Upper lobe of left lung (tissue), 6 donors: ENCODE measurements around the gene NDUFA13. TPM values are rescaled to one million over a fixed set of nuclear protein-coding genes. Genes with fewer than 3 reads are reported as not detected.
A peak's percentile ranks its signal among the peaks of the same experiment; 100 is the strongest.

Source experiments
- ATAC-seq, 2 donors: fragments of 200-7000 bp; cut with Tn5 transposase; one replicate each; pipeline ENCODE4 v1.9.1; 2022; ENCODE audit warnings: mild to moderate bottlenecking in 2 of 2, moderate library complexity in 2 of 2; ENCODE audit not compliant: low FRiP score in 2 of 2
- DNase-seq, 2 donors: peaks; one replicate each; pipeline ENCODE4 v3.0.0-alpha.2; 2019 to 2020
- H3K27ac ChIP-seq, 4 donors: fragments of 200-600 bp; sonication (generic); one replicate each; pipeline ENCODE4 v1.5.1; 2016 to 2019
- H3K27me3 ChIP-seq, 4 donors: fragments of 200-600 bp; sonication (generic); one replicate each; pipeline ENCODE4 v1.5.1; 2017 to 2019
- H3K36me3 ChIP-seq, 4 donors: fragments of 200-600 bp; sonication (generic); one replicate each; pipeline ENCODE4 v1.5.1; 2016 to 2019
- H3K4me1 ChIP-seq, 4 donors: fragments of 200-600 bp; sonication (generic); one replicate each; pipeline ENCODE4 v1.5.1; 2018 to 2019
- H3K4me3 ChIP-seq, 4 donors: fragments of 200-600 bp; sonication (generic); one replicate each; pipeline ENCODE4 v1.5.1; 2017 to 2019; ENCODE audit warnings: mild to moderate bottlenecking in 2 of 4, moderate library complexity in 1 of 4
- H3K9me3 ChIP-seq, 4 donors: fragments of 200-600 bp; sonication (generic); one replicate each; pipeline ENCODE4 v1.5.1; 2018 to 2019
- CTCF ChIP-seq, 6 experiments: fragments of 450-650 bp in 4 of 6; fragments of 200-600 bp in 2 of 6; sonication (generic) in 2 of 6; IDR thresholded peaks; one replicate each; pipeline ENCODE4 v1.5.1; 2016 to 2019; ENCODE audit warnings: antibody characterized with exemption in 6 of 6
- EP300 ChIP-seq, 4 donors: sonication (generic); formaldehyde crosslinking; IDR thresholded peaks; one replicate each; pipeline ENCODE4 v1.5.1; 2017; ENCODE audit warnings: antibody characterized with exemption in 4 of 4, control low read depth in 2 of 4
- POLR2A ChIP-seq, 4 donors: fragments of 450-650 bp; IDR thresholded peaks; one replicate each; pipeline ENCODE4 v1.5.1; 2016 to 2017; ENCODE audit warnings: antibody characterized with exemption in 4 of 4, mild to moderate bottlenecking in 2 of 4
- POLR2AphosphoS5 ChIP-seq, 2 donors: sonication (generic); formaldehyde crosslinking; IDR thresholded peaks; one replicate each; pipeline ENCODE4 v1.5.1; 2017; ENCODE audit warnings: antibody characterized with exemption in 2 of 2
- WGBS, 2 donors: methylation state at CpG; one replicate each; pipeline ENCODE4 v1.1.5; 2017 to 2018; 5-methylcytosine and 5-hydroxymethylcytosine counted together
- total RNA-seq, 6 donors: library from RNA; depleted of rRNA in 4 of 6; stranded (reverse); fragments of >200 nt in 4 of 6; gene quantifications; one replicate each; pipeline versions ENCODE4 v1.1.0 to v1.2.1, GENCODE V29; 2016 to 2021
- donor health status: DM: no; HTN: no; CAD: no; lungs with moderate emphysema.
- donor health status: DM: no; HTN: yes; CAD: no; lungs with severe emphysema.

Gene NDUFA13
- total RNA-seq, 6 donors from 2014 or later: 24.3 to 305 (median 112) TPM

- Histone ChIP-seq H3K4me1 (no peaks in the 10 kb centered on the region), H3K9me3 (no peaks in the 10 kb centered on the region), H3K36me3 (peaks cover 30 to 73% (median 60%) of the 10 kb centered on the region in 4 donors), H3K4me3 (no peak overlapping the region), H3K27ac (no peak overlapping the region), H3K27me3 (no peaks in the 10 kb centered on the region)
- TF ChIP-seq POLR2A (IDR thresholded peaks at IDR 0.05) (no peak), CTCF (IDR thresholded peaks at IDR 0.05) (no peak), EP300 (IDR thresholded peaks at IDR 0.05) (no peak), POLR2AphosphoS5 (IDR thresholded peaks at IDR 0.05) (no peak)
- DNase-seq (peak in 1 of 2 donors; percentile 81), ATAC-seq (no peak)
- 94 to 96% methylated on average over 22 to 27 of the region's 27 CpGs for WGBS, 2 donors
These were observed 10.2 kb upstream of the NDUFA13 start for GRCh38 chr19:19505669-19506326.

GRCh38 chr19:19506592-19506991, 9.4 kb upstream of the NDUFA13 start:
- no peaks in the 10 kb centered on the region for H3K27me3 ChIP-seq
- peaks cover 30 to 65% (median 52%) of the 10 kb centered on the region in 4 donors for H3K36me3 ChIP-seq
- whole genome bisulfite sequencing, 2 donors: 90 to 94% methylated on average over 12 of the region's 12 CpGs
- DNase-seq (no peak), ATAC-seq (no peak)
- H3K4me1 ChIP-seq: no peaks in the 10 kb centered on the region
- TF ChIP-seq POLR2AphosphoS5 (IDR thresholded peaks at IDR 0.05) (no peak), EP300 (IDR thresholded peaks at IDR 0.05) (no peak), POLR2A (IDR thresholded peaks at IDR 0.05) (no peak), CTCF (IDR thresholded peaks at IDR 0.05) (no peak)
- no peaks in the 10 kb centered on the region for H3K9me3 ChIP-seq
- no peak overlapping the region for H3K4me3 ChIP-seq
- no peak overlapping the region for H3K27ac ChIP-seq

- TF ChIP-seq POLR2A (IDR thresholded peaks at IDR 0.05) (no peak), POLR2AphosphoS5 (IDR thresholded peaks at IDR 0.05) (no peak)
- WGBS, 2 donors: 81 to 92% methylated on average over 5 to 8 of the region's 8 CpGs
- H3K4me3 ChIP-seq: no peak overlapping the region
- no peaks in the 10 kb centered on the region for H3K9me3 ChIP-seq
- no peaks in the 10 kb centered on the region for H3K27me3 ChIP-seq
- peaks cover 25 to 58% (median 44%) of the 10 kb centered on the region in 4 donors for H3K36me3 ChIP-seq
- no peak overlapping the region for H3K27ac ChIP-seq
- DNase-seq (no peak), ATAC-seq (no peak)
- no peaks in the 10 kb centered on the region for H3K4me1 ChIP-seq
These were observed 8.7 kb upstream of the NDUFA13 start for GRCh38 chr19:19507354-19507753.

GRCh38 chr19:19508217-19508616, 7.8 kb upstream of the NDUFA13 start:
- DNase-seq (no peak), ATAC-seq (peak in 1 of 2 donors; percentile 5)
- 71 to 79% methylated on average over 1 to 8 of the region's 11 CpGs for WGBS, 2 donors
- Histone ChIP-seq H3K4me3 (no peak overlapping the region), H3K4me1 (no peaks in the 10 kb centered on the region), H3K27ac (no peak overlapping the region), H3K9me3 (no peaks in the 10 kb centered on the region), H3K27me3 (no peaks in the 10 kb centered on the region), H3K36me3 (peaks cover 19 to 49% (median 36%) of the 10 kb centered on the region in 4 donors)
- TF ChIP-seq POLR2AphosphoS5 (IDR thresholded peaks at IDR 0.05) (no peak), EP300 (IDR thresholded peaks at IDR 0.05) (no peak), CTCF (IDR thresholded peaks at IDR 0.05) (no peak), POLR2A (IDR thresholded peaks at IDR 0.05) (no peak)

GRCh38 chr19:19510432-19510831, 5.6 kb upstream of the NDUFA13 start:
- ATAC-seq: no peak
- Histone ChIP-seq H3K4me1 (peaks cover 0 to 11% (median 5%) of the 10 kb centered on the region in 4 donors), H3K9me3 (no peaks in the 10 kb centered on the region), H3K27me3 (no peaks in the 10 kb centered on the region), H3K27ac (no peak overlapping the region), H3K4me3 (no peak overlapping the region), H3K36me3 (peaks cover 10 to 27% (median 17%) of the 10 kb centered on the region in 4 donors)
- WGBS, 2 donors: 61 to 62% methylated on average over 3 to 6 of the region's 6 CpGs
- TF ChIP-seq POLR2AphosphoS5 (IDR thresholded peaks at IDR 0.05) (no peak), EP300 (IDR thresholded peaks at IDR 0.05) (no peak), CTCF (IDR thresholded peaks at IDR 0.05) (no peak), POLR2A (IDR thresholded peaks at IDR 0.05) (no peak)
- DNase-seq: no peak
